Memory B cell (primary cell): ENCODE measurements around the gene IFIT1B.
A peak's percentile ranks its signal among the peaks of the same experiment; 100 is the strongest.

Experiments used
- ATAC-seq: fragments of 150-1000 bp; cut with Tn5 transposase; 2 replicates; pipeline ENCODE4 v1.10.0; 2021; ENCODE audit warnings: low read depth, mild to moderate bottlenecking, moderate library complexity
- DNase-seq, 2 donors: peaks; one replicate each; pipeline ENCODE4 v3.0.0; 2022; ENCODE audit warnings: low spot score in 2 of 2
- H3K27ac Mint-ChIP-seq: one replicate; pipeline ENCODE4 v1.8.0; 2022; ENCODE audit warnings: mild to moderate bottlenecking, moderate library complexity, mixed read lengths
- H3K27me3 Mint-ChIP-seq: one replicate; pipeline ENCODE4 v1.8.0; 2022; ENCODE audit warnings: mixed read lengths
- H3K36me3 Mint-ChIP-seq: one replicate; pipeline ENCODE4 v1.8.0; 2022; ENCODE audit warnings: mild to moderate bottlenecking, mixed read lengths
- H3K4me1 Mint-ChIP-seq: one replicate; pipeline ENCODE4 v1.8.0; 2022; ENCODE audit warnings: mixed read lengths
- H3K4me3 Mint-ChIP-seq: one replicate; pipeline ENCODE4 v1.8.0; 2022; ENCODE audit warnings: mild to moderate bottlenecking, moderate library complexity, mixed read lengths
- H3K9me3 Mint-ChIP-seq: one replicate; pipeline ENCODE4 v1.8.0; 2022; ENCODE audit warnings: mixed read lengths

IFIT1B gene

DNA sequence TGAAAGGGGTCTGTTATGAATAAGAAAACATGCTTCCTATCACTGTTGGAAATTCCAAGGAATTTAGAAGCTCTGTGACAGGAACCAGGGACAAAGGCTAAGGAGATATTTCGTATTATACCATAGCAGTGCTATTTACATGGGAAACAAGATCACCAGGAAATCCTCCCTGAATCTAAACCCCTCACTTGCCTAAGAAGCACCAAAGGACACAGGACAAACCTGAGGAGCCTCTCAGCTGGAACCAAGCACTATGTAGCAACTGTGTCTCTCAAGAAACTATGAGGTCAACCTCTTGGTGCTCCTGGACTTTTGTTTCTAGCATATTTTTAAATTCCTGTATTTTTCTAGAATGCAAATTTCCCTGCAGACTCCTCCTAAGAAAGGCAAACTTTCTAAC is 20.8 kb upstream of the IFIT1B start:
- no peak overlapping the region for H3K4me3 Mint-ChIP-seq
- DNase-seq, result no peak
- no peak overlapping the region for H3K27ac Mint-ChIP-seq
- H3K27me3 Mint-ChIP-seq, result peaks cover 2% of the 10 kb centered on the region
- no peak for ATAC-seq
- H3K4me1 Mint-ChIP-seq, result peaks cover 3% of the 10 kb centered on the region
- peaks cover 3% of the 10 kb centered on the region for H3K9me3 Mint-ChIP-seq
- peaks cover 5% of the 10 kb centered on the region for H3K36me3 Mint-ChIP-seq

DNA sequence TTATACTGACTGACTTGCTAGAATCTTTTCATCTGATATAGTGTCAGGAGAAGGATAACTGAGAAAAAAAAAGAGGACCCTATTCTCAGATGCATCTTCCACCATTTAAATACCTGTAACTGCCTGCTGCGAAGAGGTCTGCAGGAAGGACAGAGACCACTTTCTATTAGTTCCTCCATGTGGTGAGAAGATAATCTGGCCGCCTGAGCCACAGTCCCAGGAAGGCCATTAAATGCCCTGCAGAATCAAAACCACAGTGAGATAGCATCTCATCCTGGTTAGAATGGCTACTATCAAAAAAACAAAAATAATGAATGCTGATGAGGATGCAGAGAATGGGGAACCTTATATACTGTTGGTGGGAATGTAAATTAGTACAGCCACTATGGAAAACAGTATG is 19.9 kb upstream of the IFIT1B start:
- peaks cover 5% of the 10 kb centered on the region for H3K36me3 Mint-ChIP-seq
- H3K4me3 Mint-ChIP-seq, result no peak overlapping the region
- no peak overlapping the region for H3K27ac Mint-ChIP-seq
- H3K9me3 Mint-ChIP-seq, result peaks cover 3% of the 10 kb centered on the region
- DNase-seq (no peak), ATAC-seq (no peak)
- H3K4me1 Mint-ChIP-seq, result no peaks in the 10 kb centered on the region
- H3K27me3 Mint-ChIP-seq, result peaks cover 2% of the 10 kb centered on the region

DNA sequence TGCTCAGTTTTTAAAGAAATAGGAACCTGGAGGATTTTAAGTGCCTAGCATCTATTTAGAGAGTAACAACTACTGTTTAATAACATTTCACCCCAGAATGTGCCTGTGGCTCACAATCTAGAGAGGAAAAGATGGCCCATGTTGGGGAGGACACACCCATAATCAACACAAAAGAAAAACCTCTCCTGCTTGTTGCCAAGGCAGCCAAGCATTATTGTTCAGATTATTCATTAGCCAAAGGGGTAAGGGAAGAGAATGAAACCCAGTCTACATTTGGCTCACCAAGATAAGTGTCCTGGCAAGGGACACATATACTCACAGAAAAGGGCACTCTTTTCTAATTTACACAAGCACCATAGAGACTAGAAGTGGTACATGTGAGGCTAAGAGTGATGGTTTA is 17.7 kb upstream of the IFIT1B start:
- peaks cover 2% of the 10 kb centered on the region for H3K27me3 Mint-ChIP-seq
- H3K36me3 Mint-ChIP-seq, result no peaks in the 10 kb centered on the region
- no peak overlapping the region for H3K4me3 Mint-ChIP-seq
- no peaks in the 10 kb centered on the region for H3K9me3 Mint-ChIP-seq
- ATAC-seq, result no peak
- no peak for DNase-seq
- H3K4me1 Mint-ChIP-seq, result peaks cover 4% of the 10 kb centered on the region
- no peak overlapping the region for H3K27ac Mint-ChIP-seq

DNA sequence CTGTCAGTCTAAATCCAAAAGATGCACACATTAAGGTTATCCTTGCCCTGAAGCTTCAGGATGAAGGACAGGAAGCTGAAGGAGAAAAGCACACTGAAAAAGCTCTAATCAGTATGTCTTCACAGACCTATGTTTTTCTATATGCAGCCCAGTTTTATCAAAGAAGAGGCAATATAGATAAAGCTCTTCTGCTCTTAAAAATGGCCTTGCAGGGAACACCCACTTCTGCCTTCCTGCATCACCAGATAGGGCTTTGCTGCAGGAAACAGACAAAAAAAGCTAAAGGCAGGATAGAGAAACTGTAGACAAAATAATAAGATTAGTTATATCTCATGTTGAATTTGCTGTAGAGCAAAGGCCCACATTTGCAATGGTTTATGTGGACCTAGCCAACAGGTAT is 14.9 kb upstream of the IFIT1B start:
- Mint-ChIP-seq H3K4me3 (no peak overlapping the region), H3K4me1 (peaks cover 6% of the 10 kb centered on the region), H3K36me3 (no peaks in the 10 kb centered on the region), H3K9me3 (no peaks in the 10 kb centered on the region), H3K27me3 (peaks cover 2% of the 10 kb centered on the region), H3K27ac (no peak overlapping the region)
- ATAC-seq, result no peak
- DNase-seq, result no peak

DNA sequence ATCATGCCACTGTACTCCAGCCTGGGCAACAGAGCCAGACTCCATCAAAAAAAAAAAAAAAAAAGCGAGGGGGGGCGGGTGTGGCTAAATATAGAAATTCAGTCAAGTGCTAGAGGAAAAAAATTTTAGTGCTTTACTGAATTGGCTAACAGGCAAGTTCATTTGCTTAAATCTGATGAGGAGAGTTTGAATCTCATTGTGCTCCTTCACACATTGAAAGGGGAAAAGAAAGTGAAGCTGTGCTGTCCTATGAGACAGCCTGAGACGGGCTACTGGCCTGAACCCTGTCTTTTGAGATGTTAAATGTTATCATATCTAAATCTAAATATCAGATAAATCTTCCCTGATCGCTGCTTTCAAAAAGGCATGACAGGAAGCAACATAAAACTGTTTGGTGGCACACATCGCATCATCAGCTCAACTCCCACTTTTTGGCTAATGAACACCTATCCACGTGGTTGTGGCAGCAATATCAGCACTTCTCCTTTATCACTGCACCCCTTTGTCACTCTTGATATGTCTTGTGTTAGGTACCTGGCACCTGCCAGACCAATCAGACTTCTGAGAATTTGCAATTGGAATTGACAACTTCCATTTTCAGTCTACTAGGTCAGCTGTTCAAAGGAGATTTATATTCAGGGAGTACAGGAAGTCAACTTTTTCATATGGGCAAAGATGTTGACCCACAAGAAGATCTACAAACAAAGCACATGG is 14.0 kb upstream of the IFIT1B start:
- Mint-ChIP-seq H3K9me3 (no peaks in the 10 kb centered on the region), H3K4me3 (peak overlapping the region; percentile 18)
- DNase-seq, result no peak

DNA sequence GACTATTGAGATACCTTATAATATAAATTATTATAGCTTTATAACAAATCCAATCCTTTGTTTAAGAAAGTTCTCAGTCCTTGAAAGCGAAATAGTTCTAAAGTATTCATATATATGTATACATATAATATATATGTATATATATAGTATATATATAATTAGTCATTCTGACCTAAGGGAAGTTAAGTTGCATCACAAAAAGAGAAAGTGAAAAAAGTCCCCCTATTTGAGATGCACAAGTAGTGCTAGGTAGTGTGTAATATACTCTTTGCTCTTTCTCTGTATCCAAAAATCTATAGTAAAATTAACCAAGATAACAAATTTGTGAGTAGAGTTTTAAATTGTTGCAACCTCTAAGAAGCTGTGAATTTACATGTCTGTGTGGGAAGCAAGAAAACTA is 13.3 kb upstream of the IFIT1B start:
- peaks cover 2% of the 10 kb centered on the region for H3K27me3 Mint-ChIP-seq
- H3K4me1 Mint-ChIP-seq, result peaks cover 8% of the 10 kb centered on the region
- ATAC-seq (no peak), DNase-seq (no peak)
- no peaks in the 10 kb centered on the region for H3K36me3 Mint-ChIP-seq
- H3K9me3 Mint-ChIP-seq, result no peaks in the 10 kb centered on the region
- peak overlapping the region; percentile 28 for H3K27ac Mint-ChIP-seq
- H3K4me3 Mint-ChIP-seq, result no peak overlapping the region

More for the DNA sequence above, 14.0 kb upstream of the IFIT1B start:
- Mint-ChIP-seq H3K27ac (peak overlapping the region; percentile 28), H3K36me3 (no peaks in the 10 kb centered on the region), H3K27me3 (peaks cover 2% of the 10 kb centered on the region), H3K4me1 (peaks cover 8% of the 10 kb centered on the region)
- ATAC-seq, result peak; percentile 78

DNA sequence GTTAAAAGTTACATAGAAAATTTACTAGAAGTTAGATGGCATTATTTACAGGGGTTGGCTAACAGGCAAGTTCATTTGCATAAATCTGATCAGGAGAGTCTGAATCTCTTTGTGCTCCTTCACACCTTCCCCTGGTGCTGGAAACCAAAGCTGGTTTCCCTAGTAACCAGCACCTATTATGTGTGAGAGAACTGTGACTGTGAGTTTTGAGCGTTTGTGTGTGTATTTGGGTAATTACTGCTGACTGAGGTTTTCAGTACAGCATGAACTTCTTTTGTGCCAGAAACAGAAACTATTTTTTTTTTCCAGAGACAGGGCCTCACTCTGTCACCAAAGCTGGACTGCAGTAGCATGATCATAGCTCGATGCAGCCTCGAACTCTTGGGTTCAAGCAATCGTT is 10.3 kb upstream of the IFIT1B start:
- DNase-seq (no peak), ATAC-seq (peak; percentile 43)
- Mint-ChIP-seq H3K4me1 (peaks cover 8% of the 10 kb centered on the region), H3K36me3 (no peaks in the 10 kb centered on the region), H3K4me3 (no peak overlapping the region), H3K9me3 (no peaks in the 10 kb centered on the region), H3K27ac (no peak overlapping the region), H3K27me3 (no peaks in the 10 kb centered on the region)

DNA sequence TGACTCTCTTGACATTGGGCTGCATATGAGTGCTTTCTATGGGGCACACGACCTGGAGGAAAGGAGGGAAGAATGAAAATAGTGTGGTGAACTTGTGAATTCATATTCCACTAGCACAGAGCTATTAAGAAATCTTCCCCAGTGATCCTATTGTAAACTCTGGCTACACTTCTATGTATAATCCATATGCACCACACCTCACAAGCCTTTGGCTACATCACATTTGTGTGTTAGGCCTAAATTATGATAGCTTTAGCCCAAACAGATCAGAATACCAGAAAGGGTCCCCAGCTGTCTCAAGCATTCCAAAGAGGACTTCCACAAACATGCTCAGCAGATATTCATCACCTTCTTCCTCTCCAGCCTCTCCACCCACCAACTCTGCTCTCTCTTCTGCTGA is 9.7 kb upstream of the IFIT1B start:
- ATAC-seq (no peak), DNase-seq (no peak)
- Mint-ChIP-seq H3K9me3 (no peaks in the 10 kb centered on the region), H3K27me3 (no peaks in the 10 kb centered on the region), H3K36me3 (no peaks in the 10 kb centered on the region), H3K27ac (no peak overlapping the region), H3K4me1 (peaks cover 8% of the 10 kb centered on the region), H3K4me3 (no peak overlapping the region)

DNA sequence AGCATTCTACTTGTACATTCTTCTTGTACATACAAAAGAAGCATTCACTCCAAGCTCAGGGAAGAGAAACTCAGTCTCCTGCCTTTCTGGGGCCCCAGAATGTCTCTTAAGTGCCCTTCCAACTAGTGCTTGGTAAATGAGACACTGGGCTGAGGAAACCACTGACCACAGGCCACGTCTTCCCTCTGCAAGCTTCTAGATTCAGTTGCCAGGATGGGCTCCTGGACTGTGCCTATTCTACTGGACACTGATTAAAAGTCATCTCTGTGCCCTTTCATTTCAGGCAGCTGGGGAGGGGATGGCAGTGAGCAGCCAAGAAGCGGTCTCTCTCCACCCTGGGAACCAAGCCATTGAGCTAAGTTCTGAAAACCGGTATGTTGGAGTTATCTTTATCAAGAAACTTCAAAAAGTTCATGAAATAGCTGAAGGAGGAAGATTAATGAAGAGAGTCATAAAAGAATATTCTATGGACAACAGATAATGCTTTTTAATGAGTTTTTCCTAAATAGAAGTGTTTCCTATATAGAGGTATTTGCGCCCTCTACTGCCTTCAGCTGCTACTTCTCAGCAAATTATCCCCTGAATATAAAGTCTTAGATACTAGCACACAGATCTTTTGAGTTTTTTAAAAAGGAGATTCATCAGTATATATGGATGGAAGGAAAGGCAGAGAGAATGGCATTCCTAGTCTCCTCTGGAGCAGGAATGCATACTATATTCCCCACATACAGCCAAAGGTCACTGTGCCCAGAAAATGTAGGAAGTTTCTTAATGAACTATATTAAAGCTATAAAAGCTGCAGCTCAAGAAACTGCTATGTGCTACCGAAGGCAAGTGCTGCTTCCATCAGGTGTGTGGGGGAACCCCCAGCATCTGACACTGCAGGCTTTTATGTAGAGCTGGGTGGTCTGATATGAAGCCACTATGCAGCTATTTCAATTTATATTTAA is 8.4 kb upstream of the IFIT1B start:
- no peak overlapping the region for H3K4me3 Mint-ChIP-seq

DNA sequence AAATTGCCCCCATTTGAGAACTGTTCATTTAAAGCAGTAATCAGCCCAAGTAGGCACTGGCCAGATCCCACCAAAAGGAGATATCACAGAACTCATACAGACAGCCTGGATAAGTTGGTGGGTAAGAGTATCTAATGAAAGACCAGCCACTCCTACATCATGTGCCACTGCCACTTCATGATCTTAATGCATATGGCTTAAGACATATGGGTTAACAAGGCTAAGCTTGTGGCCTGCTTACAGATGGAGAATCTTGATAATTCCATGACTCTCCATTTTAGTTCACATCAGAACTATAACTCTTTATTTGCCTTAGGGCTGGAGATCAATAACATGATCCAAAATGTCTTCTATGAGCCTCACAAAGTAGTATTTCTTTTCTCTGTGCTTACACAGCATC is 6.8 kb upstream of the IFIT1B start:
- DNase-seq (no peak), ATAC-seq (no peak)
- H3K27ac Mint-ChIP-seq, result no peak overlapping the region
- H3K9me3 Mint-ChIP-seq, result no peaks in the 10 kb centered on the region
- H3K4me3 Mint-ChIP-seq, result no peak overlapping the region
- H3K4me1 Mint-ChIP-seq, result peaks cover 5% of the 10 kb centered on the region
- H3K27me3 Mint-ChIP-seq, result peaks cover 3% of the 10 kb centered on the region
- no peaks in the 10 kb centered on the region for H3K36me3 Mint-ChIP-seq

More for the DNA sequence above, 8.4 kb upstream of the IFIT1B start:
- DNase-seq (no peak), ATAC-seq (peak; percentile 53)
- Mint-ChIP-seq H3K9me3 (no peaks in the 10 kb centered on the region), H3K36me3 (no peaks in the 10 kb centered on the region), H3K27ac (no peak overlapping the region), H3K27me3 (peaks cover 3% of the 10 kb centered on the region), H3K4me1 (peaks cover 5% of the 10 kb centered on the region)

DNA sequence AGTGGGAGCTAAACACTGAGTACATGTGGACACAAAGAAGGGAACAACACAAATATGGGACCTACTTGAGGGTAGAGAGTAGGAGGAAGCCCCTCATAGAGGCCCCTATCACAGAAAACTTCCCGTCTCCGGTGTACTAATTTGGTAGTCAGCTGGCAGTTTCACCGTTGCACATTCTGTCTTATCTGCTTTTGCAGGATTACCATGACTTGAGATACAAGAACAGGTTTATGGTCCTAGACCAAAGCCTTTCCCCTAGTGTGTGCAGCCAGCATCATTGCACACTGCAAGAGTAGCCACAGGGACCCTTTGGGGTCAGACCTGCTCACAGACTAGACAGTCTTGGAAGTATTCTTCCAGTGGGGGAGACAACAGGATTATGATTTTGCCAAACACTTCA is 5.9 kb upstream of the IFIT1B start:
- Mint-ChIP-seq H3K27ac (no peak overlapping the region), H3K36me3 (no peaks in the 10 kb centered on the region), H3K4me1 (peaks cover 5% of the 10 kb centered on the region), H3K9me3 (no peaks in the 10 kb centered on the region), H3K27me3 (peaks cover 3% of the 10 kb centered on the region), H3K4me3 (no peak overlapping the region)
- ATAC-seq (no peak), DNase-seq (no peak)

DNA sequence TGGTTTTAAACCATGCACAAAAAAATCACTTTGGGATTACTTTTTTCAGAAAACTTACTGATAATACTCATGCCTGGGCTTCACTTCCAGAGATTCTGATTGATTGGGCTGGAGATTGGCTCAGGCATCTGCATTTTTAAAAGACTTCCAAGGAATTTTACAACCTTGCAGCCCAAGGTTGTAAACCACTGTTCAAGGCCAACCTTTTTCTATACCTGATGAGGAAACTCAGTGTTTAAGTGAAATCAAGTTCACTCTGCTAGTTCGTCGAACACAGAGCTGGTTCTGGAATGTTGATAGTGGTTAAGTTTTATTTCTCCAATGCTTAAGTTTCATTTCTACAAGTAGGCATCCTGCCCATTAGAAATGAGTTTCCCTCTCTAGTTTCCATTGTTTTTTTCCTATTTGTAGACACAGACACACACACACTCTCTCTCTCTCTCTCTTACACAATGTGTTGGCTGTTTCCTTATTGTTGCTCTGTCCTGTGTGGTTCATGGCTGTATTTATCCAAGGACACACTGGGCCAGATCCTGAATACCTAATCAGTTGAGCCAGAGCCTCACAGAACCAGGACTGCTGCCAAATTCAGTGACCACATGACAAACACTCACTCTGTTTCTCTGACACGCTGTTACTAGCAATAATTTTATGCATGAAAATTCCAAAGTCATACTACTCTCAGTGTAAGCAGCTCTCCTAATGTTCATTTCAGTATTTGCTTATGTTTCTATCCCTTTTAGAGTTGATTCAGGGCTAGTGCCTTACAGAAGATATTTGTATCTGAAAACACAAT is 3.7 kb upstream of the IFIT1B start:
- no peak for DNase-seq
- Mint-ChIP-seq H3K4me1 (no peaks in the 10 kb centered on the region), H3K4me3 (no peak overlapping the region), H3K27me3 (peaks cover 3% of the 10 kb centered on the region), H3K27ac (no peak overlapping the region), H3K36me3 (no peaks in the 10 kb centered on the region), H3K9me3 (no peaks in the 10 kb centered on the region)
- no peak for ATAC-seq

DNA sequence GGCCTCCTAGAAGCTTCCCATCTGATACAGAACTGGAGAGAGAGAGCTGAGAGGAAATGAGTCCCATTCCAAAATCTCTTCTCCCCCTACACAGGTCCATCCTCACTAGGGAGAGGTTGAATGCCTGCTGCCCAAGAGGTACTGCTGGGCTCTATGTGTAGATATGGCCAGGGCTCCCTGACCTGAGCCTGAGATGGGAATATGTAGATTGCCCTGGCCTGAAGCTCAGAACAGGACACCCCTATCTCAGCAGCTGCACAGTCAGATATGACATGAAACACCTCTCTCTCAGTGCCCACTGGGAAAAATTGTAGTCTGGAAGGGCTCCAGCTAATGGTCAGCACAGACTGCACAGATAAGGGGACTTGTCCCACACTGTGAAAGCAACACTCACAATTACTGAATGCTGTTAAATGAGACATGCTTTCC is 3.1 kb upstream of the IFIT1B start:
- Mint-ChIP-seq H3K4me1 (no peaks in the 10 kb centered on the region), H3K27ac (no peak overlapping the region), H3K4me3 (no peak overlapping the region), H3K27me3 (peaks cover 3% of the 10 kb centered on the region), H3K36me3 (no peaks in the 10 kb centered on the region), H3K9me3 (no peaks in the 10 kb centered on the region)
- DNase-seq, result no peak
- ATAC-seq, result no peak

DNA sequence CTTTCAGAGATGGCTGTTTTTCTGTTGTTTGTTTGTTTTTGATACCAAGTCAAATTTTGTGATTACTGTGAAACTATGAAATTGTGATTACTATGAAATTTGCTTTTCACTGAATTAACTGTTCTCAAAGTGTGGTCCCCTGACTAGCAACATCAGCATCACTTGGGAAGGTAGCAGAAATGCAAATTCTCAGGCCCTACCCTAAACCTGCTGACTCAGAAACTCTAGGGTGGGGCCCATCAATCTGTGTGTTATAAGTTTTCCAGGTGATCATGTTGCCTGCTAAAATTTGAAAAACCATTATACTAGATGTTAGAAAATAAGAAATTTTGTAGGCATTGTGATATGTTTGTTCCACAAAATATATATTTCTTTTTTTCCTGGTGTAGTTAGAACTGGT is 1.2 kb downstream of the IFIT1B start:
- H3K36me3 Mint-ChIP-seq, result no peaks in the 10 kb centered on the region

More for the DNA sequence above, 1.2 kb downstream of the IFIT1B start:
- peaks cover 4% of the 10 kb centered on the region for H3K4me1 Mint-ChIP-seq
- no peaks in the 10 kb centered on the region for H3K9me3 Mint-ChIP-seq
- no peak overlapping the region for H3K4me3 Mint-ChIP-seq
- peaks cover 3% of the 10 kb centered on the region for H3K27me3 Mint-ChIP-seq
- DNase-seq (no peak), ATAC-seq (no peak)
- no peak overlapping the region for H3K27ac Mint-ChIP-seq
